Gastrocnemius medialis (tissue), 4 donors: ENCODE data around the gene CDH23. TPM values are rescaled to one million over a fixed set of nuclear protein-coding genes. Genes with fewer than 3 reads are reported as not detected.
"Not testable (repeated sequence)": the region's sequence is repeated elsewhere in the genome, so short reads cannot be mapped to it uniquely, and the experiment has no call there.

Source experiments
- ATAC-seq, 2 donors: fragments of 150-250 bp; one replicate each; pipeline ENCODE4 v1.9.1; 2016
- DNase-seq, 2 donors: peaks; one replicate each; pipeline ENCODE4 v3.0.0-alpha.2; 2019
- H3K27ac ChIP-seq, 4 donors: fragments of 200-600 bp; sonication (generic); 1 replicate in 1 of 4; 2 replicates in 3 of 4; pipeline ENCODE4 v1.5.1; 2016 to 2018; ENCODE audit warnings: mild to moderate bottlenecking in 2 of 4, moderate library complexity in 1 of 4
- H3K27me3 ChIP-seq, 3 donors: fragments of 200-600 bp; sonication (generic) in 2 of 3; 1 replicate in 1 of 3; 2 replicates in 2 of 3; pipeline versions ENCODE4 v1.5.1 to v1.6.0; 2016 to 2019; ENCODE audit warnings: mild to moderate bottlenecking in 1 of 3, moderate library complexity in 1 of 3
- H3K36me3 ChIP-seq, 2 donors: fragments of 200-600 bp; sonication (generic) in 1 of 2; one replicate each; pipeline ENCODE4 v1.5.1; 2017 to 2018
- H3K4me1 ChIP-seq, 2 donors: fragments of 200-600 bp; sonication (generic) in 1 of 2; one replicate each; pipeline ENCODE4 v1.5.1; 2016 to 2017; ENCODE audit warnings: mild to moderate bottlenecking in 2 of 2
- H3K4me3 ChIP-seq, 4 donors: fragments of 200-600 bp; sonication (generic) in 3 of 4; 1 replicate in 1 of 4; 2 replicates in 3 of 4; pipeline ENCODE4 v1.5.1; 2016 to 2019; ENCODE audit warnings: mild to moderate bottlenecking in 2 of 4
- H3K9me3 ChIP-seq, 3 donors: fragments of 200-600 bp; sonication (generic) in 2 of 3; 1 replicate in 1 of 3; 2 replicates in 2 of 3; pipeline ENCODE4 v1.5.1; 2016 to 2019
- CTCF ChIP-seq, 5 experiments: fragments of 450-650 bp in 3 of 5; fragments of 200-600 bp in 2 of 5; sonication (generic) in 2 of 5; IDR thresholded peaks in 4 of 5; conservative IDR thresholded peaks in 1 of 5; 1 replicate in 4 of 5; 2 replicates in 1 of 5; pipeline ENCODE4 v1.5.1; 2016 to 2019; ENCODE audit warnings: antibody characterized with exemption in 5 of 5, mild to moderate bottlenecking in 3 of 5, moderate library complexity in 3 of 5
- POLR2A ChIP-seq, 2 donors: fragments of 450-650 bp; IDR thresholded peaks; one replicate each; pipeline ENCODE4 v1.6.1; 2017; ENCODE audit warnings: antibody characterized with exemption in 2 of 2, mild to moderate bottlenecking in 2 of 2, moderate library complexity in 2 of 2
- in situ Hi-C, 4 donors: fragments of 200-750 bp; cut with MboI; loops; one replicate each; pipeline versions ENCODE4 v1.15.0 to v1.8.0; 2017; ENCODE audit warnings: low sequenced_read_pairs in 4 of 4
- intact Hi-C: fragments of 100-400 bp; cut with DNase I; formaldehyde crosslinking; loops from one replicate; pipeline ENCODE4 v1.15.1; 2023; ENCODE audit warnings: low total_unique reads
- total RNA-seq, 4 donors: library from RNA; depleted of rRNA; stranded (reverse); fragments of >200 nt; gene quantifications; one replicate each; pipeline versions ENCODE4 v1.1.0 to v1.2.3, GENCODE V29; 2016

CDH23 gene
- total RNA-seq, 4 donors from 2014 or later, result 0.53 to 1.8 (median 1.2) TPM

- ATAC-seq, result no peak
- Histone ChIP-seq H3K4me1 (peaks cover 0 to 10% of the 10 kb centered on the region in 2 donors), H3K27ac (no peak overlapping the region), H3K4me3 (no peak overlapping the region), H3K9me3 (no peaks in the 10 kb centered on the region), H3K36me3 (peaks cover 0 to 3% of the 10 kb centered on the region in 2 donors), H3K27me3 (no peaks in the 10 kb centered on the region)
- TF ChIP-seq CTCF (IDR thresholded peaks at IDR 0.05 in 4 of 5, conservative IDR thresholded peaks at IDR 0.05 in 1 of 5) (no peak), POLR2A (IDR thresholded peaks at IDR 0.05) (no peak)
- in situ Hi-C loops, result no loop called here
- no peak for DNase-seq
- intact Hi-C loops, result no loop called here
These were observed 40.8 kb upstream of the CDH23 start for GRCh38 chr10:71355886-71356285.

GRCh38 chr10:71357792-71358265 is 38.9 kb upstream of the CDH23 start:
- Histone ChIP-seq H3K36me3 (peaks cover 0 to 10% of the 10 kb centered on the region in 2 donors), H3K4me1 (no peaks in the 10 kb centered on the region), H3K9me3 (no peaks in the 10 kb centered on the region), H3K27me3 (no peaks in the 10 kb centered on the region), H3K4me3 (no peak overlapping the region), H3K27ac (no peak overlapping the region)
- intact Hi-C loops, result no loop called here
- no peak for TF ChIP-seq POLR2A (IDR thresholded peaks at IDR 0.05)
- no peak for TF ChIP-seq CTCF (IDR thresholded peaks at IDR 0.05 in 4 of 5, conservative IDR thresholded peaks at IDR 0.05 in 1 of 5)
- peak in 1 of 2 donors; percentile 25 for ATAC-seq
- DNase-seq, result no peak
- in situ Hi-C loops, result no loop called here

GRCh38 chr10:71358277-71358676 is 38.4 kb upstream of the CDH23 start:
- DNase-seq (no peak), ATAC-seq (no peak)
- Histone ChIP-seq H3K4me1 (no peaks in the 10 kb centered on the region), H3K9me3 (no peaks in the 10 kb centered on the region), H3K4me3 (no peak overlapping the region), H3K36me3 (peaks cover 0 to 12% of the 10 kb centered on the region in 2 donors), H3K27me3 (no peaks in the 10 kb centered on the region), H3K27ac (no peak overlapping the region)
- in situ Hi-C loops (no loop called here), intact Hi-C loops (no loop called here)
- TF ChIP-seq POLR2A (IDR thresholded peaks at IDR 0.05) (no peak), CTCF (IDR thresholded peaks at IDR 0.05 in 4 of 5, conservative IDR thresholded peaks at IDR 0.05 in 1 of 5) (no peak)

- H3K27me3 ChIP-seq, H3K27ac ChIP-seq, ATAC-seq, in situ Hi-C loops, DNase-seq, H3K9me3 ChIP-seq, H3K4me3 ChIP-seq, intact Hi-C loops, H3K4me1 ChIP-seq: not testable (repeated sequence)
- H3K36me3 ChIP-seq, result peaks cover 0 to 12% of the 10 kb centered on the region in 2 donors
These were observed 37.8 kb upstream of the CDH23 start for GRCh38 chr10:71358906-71359305.

GRCh38 chr10:71359364-71360046 is 37.2 kb upstream of the CDH23 start:
- Histone ChIP-seq H3K36me3 (peaks cover 0 to 12% of the 10 kb centered on the region in 2 donors), H3K4me1 (no peaks in the 10 kb centered on the region), H3K27ac (no peak overlapping the region), H3K9me3 (no peaks in the 10 kb centered on the region), H3K27me3 (no peaks in the 10 kb centered on the region), H3K4me3 (no peak overlapping the region)
- ATAC-seq (no peak), DNase-seq (no peak)
- TF ChIP-seq CTCF (IDR thresholded peaks at IDR 0.05 in 4 of 5, conservative IDR thresholded peaks at IDR 0.05 in 1 of 5), result no peak
- TF ChIP-seq POLR2A (IDR thresholded peaks at IDR 0.05), result no peak
- in situ Hi-C loops, result no loop called here
- intact Hi-C loops, result no loop called here
